ENCODE results near the gene COBL. TPM values are rescaled to one million over a fixed set of nuclear protein-coding genes. Genes with fewer than 3 reads are reported as not detected.

The COBL gene
- total RNA-seq, 2 donors from 2014 or later: 36.5 to 46.6 TPM

DNA sequence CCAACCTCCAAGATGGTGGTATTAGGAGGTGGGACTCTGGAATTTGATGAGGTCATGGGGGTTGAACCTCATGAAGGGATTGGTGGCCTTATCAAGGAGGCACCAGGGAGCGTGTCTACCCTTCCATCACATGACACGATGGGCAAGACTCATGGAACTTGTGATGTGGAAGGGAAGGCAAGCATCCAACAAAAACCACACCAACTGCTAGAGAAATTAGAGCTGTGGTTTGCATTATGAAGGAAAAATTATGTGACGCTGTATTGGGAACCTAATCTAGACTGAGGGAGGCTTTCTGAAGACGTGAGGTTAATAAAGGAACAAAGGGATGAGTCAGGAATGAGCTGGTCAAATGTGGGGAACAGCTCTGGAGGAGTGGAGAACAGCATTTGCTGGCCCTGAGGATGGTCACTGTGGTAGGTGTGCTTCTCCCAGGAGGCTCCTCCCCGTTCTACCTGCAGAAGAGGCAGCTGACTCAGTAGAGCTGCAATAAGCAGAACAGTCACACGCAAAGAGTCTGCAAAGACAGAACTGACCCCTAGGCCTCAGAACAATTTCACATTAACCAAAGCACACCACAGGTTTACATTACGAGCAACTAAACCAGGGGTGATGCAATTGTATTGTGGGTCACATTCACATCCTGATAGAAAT lies 297.3 kb downstream of the COBL start:
- Histone ChIP-seq H3K27ac (no peak overlapping the region), H3K36me3 (no peaks in the 10 kb centered on the region), H3K27me3 (replicated peaks; ENCODE audit: insufficient read depth) (no peaks in the 10 kb centered on the region), H3K4me1 (replicated peaks) (no peaks in the 10 kb centered on the region), H3K4me3 (no peak overlapping the region), H3K9me3 (no peaks in the 10 kb centered on the region)
- intact Hi-C loops (cut with DNase I): no loop called here
- TF ChIP-seq POLR2AphosphoS5 (IDR thresholded peaks at IDR 0.05) (no peak), POLR2A (IDR thresholded peaks at IDR 0.05) (no peak)
- TF ChIP-seq, protein P1, sequence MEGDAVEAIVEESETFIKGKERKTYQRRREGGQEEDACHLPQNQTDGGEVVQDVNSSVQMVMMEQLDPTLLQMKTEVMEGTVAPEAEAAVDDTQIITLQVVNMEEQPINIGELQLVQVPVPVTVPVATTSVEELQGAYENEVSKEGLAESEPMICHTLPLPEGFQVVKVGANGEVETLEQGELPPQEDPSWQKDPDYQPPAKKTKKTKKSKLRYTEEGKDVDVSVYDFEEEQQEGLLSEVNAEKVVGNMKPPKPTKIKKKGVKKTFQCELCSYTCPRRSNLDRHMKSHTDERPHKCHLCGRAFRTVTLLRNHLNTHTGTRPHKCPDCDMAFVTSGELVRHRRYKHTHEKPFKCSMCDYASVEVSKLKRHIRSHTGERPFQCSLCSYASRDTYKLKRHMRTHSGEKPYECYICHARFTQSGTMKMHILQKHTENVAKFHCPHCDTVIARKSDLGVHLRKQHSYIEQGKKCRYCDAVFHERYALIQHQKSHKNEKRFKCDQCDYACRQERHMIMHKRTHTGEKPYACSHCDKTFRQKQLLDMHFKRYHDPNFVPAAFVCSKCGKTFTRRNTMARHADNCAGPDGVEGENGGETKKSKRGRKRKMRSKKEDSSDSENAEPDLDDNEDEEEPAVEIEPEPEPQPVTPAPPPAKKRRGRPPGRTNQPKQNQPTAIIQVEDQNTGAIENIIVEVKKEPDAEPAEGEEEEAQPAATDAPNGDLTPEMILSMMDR (IDR thresholded peaks at IDR 0.05): no peak
- 95% methylated on average over 7 of the region's 7 CpGs for WGBS
- DNase-seq (ENCODE audit: low spot score): no peak

DNA sequence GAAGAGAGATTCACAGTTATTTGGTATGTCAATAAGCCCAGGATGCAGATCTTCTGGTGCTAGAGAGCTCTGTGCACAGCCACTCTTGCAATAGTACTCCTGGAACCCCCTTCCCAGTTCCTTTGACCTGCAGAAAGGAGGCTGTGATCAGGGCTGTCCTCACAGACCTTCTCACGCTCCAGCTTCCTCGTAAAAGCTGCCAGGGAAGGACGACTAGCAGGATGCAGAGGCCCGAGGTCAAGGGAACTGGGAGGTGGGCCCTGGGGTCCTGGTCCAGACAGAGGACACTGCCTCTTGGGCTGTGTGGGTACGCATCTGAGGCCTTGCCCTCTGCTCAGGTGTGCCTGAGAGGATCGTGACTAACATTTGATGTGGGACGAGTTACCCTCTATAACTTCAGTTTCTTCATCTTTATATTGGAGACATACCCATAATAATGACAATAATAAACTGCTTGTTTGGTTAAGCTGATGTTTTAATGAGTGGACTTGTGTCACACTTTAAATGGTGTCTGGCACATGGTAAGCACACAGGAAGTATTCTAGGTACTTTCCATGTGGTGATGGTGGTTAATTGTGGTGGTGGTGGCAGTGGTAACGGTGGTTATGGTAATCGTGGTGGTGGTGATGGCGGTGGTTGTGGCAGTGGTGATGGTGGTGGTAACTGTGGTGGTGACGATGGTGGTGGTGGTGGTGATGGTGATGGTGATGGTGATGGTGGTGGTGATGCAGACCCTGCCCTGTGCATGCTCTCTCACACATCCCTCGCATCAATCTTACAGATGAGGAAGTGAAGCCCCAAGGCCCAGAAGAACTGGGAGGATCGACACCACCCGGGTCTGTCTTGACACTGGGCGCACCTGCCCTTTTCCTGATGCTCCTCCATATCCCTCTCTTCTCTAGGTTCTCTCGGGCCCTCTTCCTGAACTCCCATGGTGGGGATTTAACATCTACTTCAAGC lies 298.8 kb downstream of the COBL start:
- Histone ChIP-seq H3K27ac (no peak overlapping the region), H3K27me3 (replicated peaks; ENCODE audit: insufficient read depth) (no peaks in the 10 kb centered on the region), H3K4me1 (replicated peaks) (no peaks in the 10 kb centered on the region), H3K4me3 (no peak overlapping the region), H3K9me3 (no peaks in the 10 kb centered on the region), H3K36me3 (no peaks in the 10 kb centered on the region)
- intact Hi-C loops (cut with DNase I): no loop called here
- 83% methylated on average over 16 of the region's 16 CpGs for WGBS
- TF ChIP-seq POLR2A (IDR thresholded peaks at IDR 0.05): no peak
- TF ChIP-seq POLR2AphosphoS5 (IDR thresholded peaks at IDR 0.05): no peak
- TF ChIP-seq, protein P1 (IDR thresholded peaks at IDR 0.05): no peak
- no peak for DNase-seq (ENCODE audit: low spot score)

DNA sequence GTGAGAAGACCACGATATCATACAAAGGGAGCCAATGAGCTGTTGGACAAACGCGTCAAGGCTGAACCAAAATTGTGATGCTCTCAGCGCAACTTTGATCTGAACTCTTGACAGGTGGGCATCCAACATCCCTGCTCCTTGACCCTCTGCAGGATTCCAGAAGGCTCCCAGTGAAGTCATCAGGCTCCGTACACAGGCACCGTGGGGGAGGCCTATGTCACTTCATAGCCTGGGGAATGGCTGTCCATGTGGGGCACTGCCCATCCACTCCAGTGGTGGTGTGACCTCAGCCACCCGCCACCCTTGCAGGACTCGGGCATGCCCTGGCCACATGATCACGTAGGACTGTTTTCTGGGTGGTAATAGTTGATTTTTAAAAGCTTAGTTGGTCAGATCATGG lies 300.1 kb downstream of the COBL start:
- no peaks in the 10 kb centered on the region for H3K36me3 ChIP-seq
- intact Hi-C loops (cut with DNase I): no loop called here
- WGBS: 85% methylated on average over 9 of the region's 9 CpGs
- no peaks in the 10 kb centered on the region for H3K27me3 ChIP-seq (replicated peaks; ENCODE audit: insufficient read depth)
- H3K4me3 ChIP-seq: no peak overlapping the region
- no peaks in the 10 kb centered on the region for H3K4me1 ChIP-seq (replicated peaks)
- TF ChIP-seq POLR2AphosphoS5 (IDR thresholded peaks at IDR 0.05): no peak
- TF ChIP-seq, protein P1 (IDR thresholded peaks at IDR 0.05): no peak
- TF ChIP-seq POLR2A (IDR thresholded peaks at IDR 0.05): no peak
- no peak overlapping the region for H3K27ac ChIP-seq
- no peaks in the 10 kb centered on the region for H3K9me3 ChIP-seq
- DNase-seq (ENCODE audit: low spot score): no peak

DNA sequence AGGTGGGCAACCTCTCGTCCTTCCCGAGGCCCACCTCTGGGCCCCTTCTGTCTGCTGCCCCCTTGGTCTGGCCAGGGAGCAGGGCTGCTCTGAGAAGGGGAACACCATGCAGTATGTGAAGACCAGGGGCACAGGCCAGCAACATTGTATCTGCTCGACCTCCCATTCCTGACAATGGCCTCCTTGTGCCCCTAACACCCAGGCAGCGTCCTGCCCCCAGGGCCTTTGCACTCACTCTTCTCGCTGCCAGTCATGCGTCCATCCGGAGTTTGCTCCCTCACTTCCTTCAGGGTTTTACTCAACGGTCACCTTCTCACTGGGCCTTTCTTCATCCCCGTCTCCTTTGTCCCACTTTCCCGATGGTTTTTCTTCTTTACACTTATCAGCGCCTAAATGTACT lies 301.0 kb downstream of the COBL start:
- DNase-seq (ENCODE audit: low spot score): peak; percentile 1
- Histone ChIP-seq H3K27me3 (replicated peaks; ENCODE audit: insufficient read depth) (no peaks in the 10 kb centered on the region), H3K4me3 (no peak overlapping the region), H3K27ac (no peak overlapping the region), H3K9me3 (no peaks in the 10 kb centered on the region), H3K4me1 (replicated peaks) (no peaks in the 10 kb centered on the region), H3K36me3 (no peaks in the 10 kb centered on the region)
- intact Hi-C loops (cut with DNase I): no loop called here
- TF ChIP-seq POLR2A (IDR thresholded peaks at IDR 0.05) (no peak), POLR2AphosphoS5 (IDR thresholded peaks at IDR 0.05) (no peak)
- TF ChIP-seq, protein P1 (IDR thresholded peaks at IDR 0.05): no peak
- 95% methylated on average over 11 of the region's 11 CpGs for WGBS

All from prostate gland (tissue), 2 donors.